HepG2 (cell line): ENCODE measurements around the gene RNF208. TPM values are rescaled to one million over a fixed set of nuclear protein-coding genes. Genes with fewer than 3 reads are reported as not detected.

Experiments used
- AHR ChIP-seq: IDR thresholded peaks from 2 replicates; pipeline ENCODE4 v1.6.1; 2018; ENCODE audit warnings: missing genetic modification reagents, missing compliant biosample characterization
- HIVEP1 ChIP-seq: sonication (generic); formaldehyde crosslinking; IDR thresholded peaks from 2 replicates; pipeline ENCODE4 v1.4.0; 2020; ENCODE audit warnings: mild to moderate bottlenecking, missing genetic modification reagents
- MED1 ChIP-seq: sonication (generic); formaldehyde crosslinking; IDR thresholded peaks from 2 replicates; pipeline ENCODE4 v1.4.0; 2020; ENCODE audit warnings: missing genetic modification reagents
- MEIS1 ChIP-seq: sonication (generic); formaldehyde crosslinking; IDR thresholded peaks from 2 replicates; pipeline ENCODE4 v1.9.0; 2021; ENCODE audit warnings: mild to moderate bottlenecking, missing genetic modification reagents, moderate library complexity, borderline replicate concordance
- MTA1 ChIP-seq: sonication (generic); formaldehyde crosslinking; IDR thresholded peaks from 2 replicates; pipeline ENCODE4 v1.4.0; 2020; ENCODE audit warnings: missing genetic modification reagents, mild to moderate bottlenecking, borderline replicate concordance
- NR2C2 ChIP-seq: sonication (generic); formaldehyde crosslinking; IDR thresholded peaks from 2 replicates; pipeline ENCODE4 v1.4.0; 2020; ENCODE audit warnings: missing genetic modification reagents, mild to moderate bottlenecking, moderate library complexity, borderline replicate concordance
- RFXANK ChIP-seq: IDR thresholded peaks from 2 replicates; pipeline ENCODE4 v1.6.1; 2016
- ZFP36 ChIP-seq: fragments of 150-350 bp; IDR thresholded peaks from 2 replicates; pipeline ENCODE4 v1.6.1; 2018; ENCODE audit warnings: borderline replicate concordance, low read length, low read depth; ENCODE audit not compliant: partially characterized antibody
- ZFP41 ChIP-seq: sonication (generic); formaldehyde crosslinking; IDR thresholded peaks from 2 replicates; pipeline ENCODE4 v1.4.0; 2020; ENCODE audit warnings: mild to moderate bottlenecking, missing genetic modification reagents, borderline replicate concordance
- ZFP82 ChIP-seq: sonication (generic); formaldehyde crosslinking; IDR thresholded peaks from 2 replicates; pipeline ENCODE4 v1.5.1; 2020; ENCODE audit warnings: mild to moderate bottlenecking, missing genetic modification reagents, borderline replicate concordance
- ZNF230 ChIP-seq: sonication (generic); formaldehyde crosslinking; IDR thresholded peaks from 2 replicates; pipeline ENCODE4 v1.4.0; 2020; ENCODE audit warnings: mild to moderate bottlenecking, missing genetic modification reagents
- ZNF232 ChIP-seq: sonication (generic); formaldehyde crosslinking; IDR thresholded peaks from 2 replicates; pipeline ENCODE4 v1.4.0; 2020; ENCODE audit warnings: missing genetic modification reagents, borderline replicate concordance
- polyA plus RNA-seq, 8 experiments: library from polyadenylated mRNA; depleted of rRNA in 3 of 8; stranded (reverse) in 7 of 8; unstranded in 1 of 8; fragments of >200 nt; fragmentation: Illumina TruSeq in 4 of 8; extraction: Trizol in 4 of 8; gene quantifications; 2 replicates each; pipeline versions ENCODE4 v1.2.1 to v1.2.3, GENCODE V29; 2011 to 2016; ENCODE audit warnings: low read depth in 4 of 8, missing spikeins in 1 of 8, mixed read lengths in 1 of 8; ENCODE audit not compliant: insufficient read depth in 1 of 8
- total RNA-seq, 5 experiments: library from RNA; depleted of rRNA; stranded (reverse); fragments of >200 nt; fragmentation: Illumina TruSeq; extraction: Trizol; gene quantifications; 2 replicates each; pipeline ENCODE4 v1.2.3, GENCODE V29; 2016; ENCODE audit warnings: low read depth in 1 of 5
- TF ChIP-seq, protein P1 (sequence below): sonication (generic); formaldehyde crosslinking; IDR thresholded peaks from 2 replicates; pipeline ENCODE4 v1.4.0; 2020; ENCODE audit warnings: missing genetic modification reagents; ENCODE audit errors: not compliant biosample characterization
- TF ChIP-seq, protein P2 (sequence below): IDR thresholded peaks from 2 replicates; pipeline ENCODE4 v1.6.1; 2018; ENCODE audit warnings: missing genetic modification reagents
- TF ChIP-seq, protein P3 (sequence below): sonication (generic); formaldehyde crosslinking; IDR thresholded peaks from 2 replicates; pipeline ENCODE4 v1.4.0; 2020; ENCODE audit warnings: missing genetic modification reagents, mild to moderate bottlenecking, borderline replicate concordance
- TF ChIP-seq, protein P4 (sequence below): IDR thresholded peaks from 2 replicates; pipeline ENCODE4 v1.6.1; 2016; ENCODE audit warnings: missing biosample characterization, missing genetic modification reagents, low read depth
- TF ChIP-seq, protein P5 (sequence below): sonication (generic); formaldehyde crosslinking; IDR thresholded peaks from 2 replicates; pipeline ENCODE4 v1.4.0; 2020; ENCODE audit warnings: missing genetic modification reagents, mild to moderate bottlenecking, borderline replicate concordance

RNF208 gene
- total and polyA plus RNA-seq, 2 of the 13 experiments (the other 11 are each of a cell fraction or from before 2014, with no cell fraction given): 1.6 to 2.1 TPM

DNA sequence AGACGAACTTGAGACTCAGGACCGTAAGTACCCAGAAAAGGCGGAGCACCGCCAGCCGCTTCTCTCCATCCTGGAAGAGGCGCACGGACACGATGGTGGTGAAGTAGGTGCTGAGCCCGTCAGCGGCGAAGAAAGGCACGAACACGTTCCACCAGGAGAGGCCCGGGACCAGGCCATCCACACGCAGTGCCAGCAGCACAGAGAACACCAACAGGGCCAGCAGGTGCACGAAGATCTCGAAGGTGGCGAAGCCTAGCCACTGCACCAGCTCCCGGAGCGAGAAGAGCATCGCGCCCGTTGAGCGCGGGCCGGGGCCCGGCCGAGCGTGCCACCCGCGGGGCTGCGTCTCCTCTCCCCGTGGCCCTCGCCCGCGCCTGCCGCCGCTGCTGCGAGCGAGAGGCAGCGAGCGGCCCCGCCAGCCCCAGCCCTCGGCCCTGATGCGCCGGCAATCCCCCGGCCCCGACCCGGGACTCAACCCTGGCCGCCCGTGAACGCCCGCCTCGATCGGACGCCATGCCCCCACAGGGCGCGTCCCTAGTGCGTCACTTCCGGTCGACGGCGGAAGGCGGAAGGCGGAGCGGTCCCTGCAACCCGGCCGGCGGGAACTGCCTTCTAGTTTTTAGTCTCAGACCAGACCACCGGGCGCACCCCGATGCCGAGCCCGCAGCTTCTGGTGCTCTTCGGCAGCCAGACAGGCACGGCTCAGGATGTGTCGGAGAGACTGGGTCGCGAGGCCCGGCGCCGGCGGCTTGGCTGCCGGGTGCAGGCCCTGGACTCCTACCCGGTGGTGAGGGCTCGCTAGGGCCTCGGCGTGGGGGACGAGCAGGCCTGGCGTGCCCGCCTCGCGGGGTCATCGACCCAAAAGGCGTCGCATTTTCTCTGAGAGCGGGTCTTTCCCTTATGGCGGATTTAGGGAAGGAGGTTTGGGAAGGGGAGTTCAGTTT is 16.6 kb downstream of the RNF208 start, which contains the start of the genes NDOR1 and TMEM203 (continued):
- TF ChIP-seq ZFP36: no peak
- 0 out of 2 replicates have a peak, but pooled peaks have one; percentile 67 for TF ChIP-seq ZNF232 (CRISPR knock-in tag)
- TF ChIP-seq ZNF230: no peak
- TF ChIP-seq, protein P1, sequence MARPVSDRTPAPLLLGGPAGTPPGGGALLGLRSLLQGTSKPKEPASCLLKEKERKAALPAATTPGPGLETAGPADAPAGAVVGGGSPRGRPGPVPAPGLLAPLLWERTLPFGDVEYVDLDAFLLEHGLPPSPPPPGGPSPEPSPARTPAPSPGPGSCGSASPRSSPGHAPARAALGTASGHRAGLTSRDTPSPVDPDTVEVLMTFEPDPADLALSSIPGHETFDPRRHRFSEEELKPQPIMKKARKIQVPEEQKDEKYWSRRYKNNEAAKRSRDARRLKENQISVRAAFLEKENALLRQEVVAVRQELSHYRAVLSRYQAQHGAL: no peak
- TF ChIP-seq HIVEP1 (CRISPR knock-in tag): peak; percentile 54
- TF ChIP-seq, protein P2, sequence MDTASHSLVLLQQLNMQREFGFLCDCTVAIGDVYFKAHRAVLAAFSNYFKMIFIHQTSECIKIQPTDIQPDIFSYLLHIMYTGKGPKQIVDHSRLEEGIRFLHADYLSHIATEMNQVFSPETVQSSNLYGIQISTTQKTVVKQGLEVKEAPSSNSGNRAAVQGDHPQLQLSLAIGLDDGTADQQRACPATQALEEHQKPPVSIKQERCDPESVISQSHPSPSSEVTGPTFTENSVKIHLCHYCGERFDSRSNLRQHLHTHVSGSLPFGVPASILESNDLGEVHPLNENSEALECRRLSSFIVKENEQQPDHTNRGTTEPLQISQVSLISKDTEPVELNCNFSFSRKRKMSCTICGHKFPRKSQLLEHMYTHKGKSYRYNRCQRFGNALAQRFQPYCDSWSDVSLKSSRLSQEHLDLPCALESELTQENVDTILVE (CRISPR knock-in tag): peak; percentile 77; the same call in 1 of the 2 replicates
- peak; percentile 73 for TF ChIP-seq NR2C2 (CRISPR knock-in tag)
- TF ChIP-seq, protein P3, sequence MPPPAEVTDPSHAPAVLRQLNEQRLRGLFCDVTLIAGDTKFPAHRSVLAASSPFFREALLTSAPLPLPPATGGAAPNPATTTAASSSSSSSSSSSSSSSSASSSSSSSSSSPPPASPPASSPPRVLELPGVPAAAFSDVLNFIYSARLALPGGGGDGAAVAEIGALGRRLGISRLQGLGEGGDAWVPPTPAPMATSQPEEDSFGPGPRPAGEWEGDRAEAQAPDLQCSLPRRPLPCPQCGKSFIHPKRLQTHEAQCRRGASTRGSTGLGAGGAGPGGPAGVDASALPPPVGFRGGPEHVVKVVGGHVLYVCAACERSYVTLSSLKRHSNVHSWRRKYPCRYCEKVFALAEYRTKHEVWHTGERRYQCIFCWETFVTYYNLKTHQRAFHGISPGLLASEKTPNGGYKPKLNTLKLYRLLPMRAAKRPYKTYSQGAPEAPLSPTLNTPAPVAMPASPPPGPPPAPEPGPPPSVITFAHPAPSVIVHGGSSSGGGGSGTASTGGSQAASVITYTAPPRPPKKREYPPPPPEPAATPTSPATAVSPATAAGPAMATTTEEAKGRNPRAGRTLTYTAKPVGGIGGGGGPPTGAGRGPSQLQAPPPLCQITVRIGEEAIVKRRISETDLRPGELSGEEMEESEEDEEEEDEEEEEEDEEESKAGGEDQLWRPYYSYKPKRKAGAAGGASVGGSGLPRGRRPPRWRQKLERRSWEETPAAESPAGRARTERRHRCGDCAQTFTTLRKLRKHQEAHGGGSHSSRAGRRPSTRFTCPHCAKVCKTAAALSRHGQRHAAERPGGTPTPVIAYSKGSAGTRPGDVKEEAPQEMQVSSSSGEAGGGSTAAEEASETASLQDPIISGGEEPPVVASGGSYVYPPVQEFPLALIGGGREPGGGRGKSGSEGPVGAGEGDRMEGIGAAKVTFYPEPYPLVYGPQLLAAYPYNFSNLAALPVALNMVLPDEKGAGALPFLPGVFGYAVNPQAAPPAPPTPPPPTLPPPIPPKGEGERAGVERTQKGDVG (CRISPR knock-in tag): no peak
- TF ChIP-seq, protein P4, sequence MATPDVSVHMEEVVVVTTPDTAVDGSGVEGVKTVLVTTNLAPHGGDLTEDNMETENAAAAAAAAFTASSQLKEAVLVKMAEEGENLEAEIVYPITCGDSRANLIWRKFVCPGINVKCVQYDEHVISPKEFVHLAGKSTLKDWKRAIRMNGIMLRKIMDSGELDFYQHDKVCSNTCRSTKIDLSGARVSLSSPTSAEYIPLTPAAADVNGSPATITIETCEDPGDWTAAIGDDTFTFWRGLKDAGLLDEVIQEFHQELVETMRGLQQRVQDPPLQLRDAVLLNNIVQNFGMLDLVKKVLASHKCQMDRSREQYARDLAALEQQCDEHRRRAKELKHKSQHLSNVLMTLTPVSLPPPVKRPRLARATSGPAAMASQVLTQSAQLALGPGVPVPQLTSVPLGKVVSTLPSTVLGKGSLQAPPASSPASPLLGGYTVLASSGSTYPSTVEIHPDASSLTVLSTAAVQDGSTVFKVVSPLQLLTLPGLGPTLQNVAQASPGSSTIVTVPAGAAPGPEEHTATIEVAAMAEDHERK: 0 out of 2 replicates have a peak, but pooled peaks have one; percentile 25
- no peak for TF ChIP-seq AHR
- TF ChIP-seq, protein P5, sequence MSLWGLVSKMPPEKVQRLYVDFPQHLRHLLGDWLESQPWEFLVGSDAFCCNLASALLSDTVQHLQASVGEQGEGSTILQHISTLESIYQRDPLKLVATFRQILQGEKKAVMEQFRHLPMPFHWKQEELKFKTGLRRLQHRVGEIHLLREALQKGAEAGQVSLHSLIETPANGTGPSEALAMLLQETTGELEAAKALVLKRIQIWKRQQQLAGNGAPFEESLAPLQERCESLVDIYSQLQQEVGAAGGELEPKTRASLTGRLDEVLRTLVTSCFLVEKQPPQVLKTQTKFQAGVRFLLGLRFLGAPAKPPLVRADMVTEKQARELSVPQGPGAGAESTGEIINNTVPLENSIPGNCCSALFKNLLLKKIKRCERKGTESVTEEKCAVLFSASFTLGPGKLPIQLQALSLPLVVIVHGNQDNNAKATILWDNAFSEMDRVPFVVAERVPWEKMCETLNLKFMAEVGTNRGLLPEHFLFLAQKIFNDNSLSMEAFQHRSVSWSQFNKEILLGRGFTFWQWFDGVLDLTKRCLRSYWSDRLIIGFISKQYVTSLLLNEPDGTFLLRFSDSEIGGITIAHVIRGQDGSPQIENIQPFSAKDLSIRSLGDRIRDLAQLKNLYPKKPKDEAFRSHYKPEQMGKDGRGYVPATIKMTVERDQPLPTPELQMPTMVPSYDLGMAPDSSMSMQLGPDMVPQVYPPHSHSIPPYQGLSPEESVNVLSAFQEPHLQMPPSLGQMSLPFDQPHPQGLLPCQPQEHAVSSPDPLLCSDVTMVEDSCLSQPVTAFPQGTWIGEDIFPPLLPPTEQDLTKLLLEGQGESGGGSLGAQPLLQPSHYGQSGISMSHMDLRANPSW (CRISPR knock-in tag): no peak
- peak; percentile 62; the same call in 1 of the 2 replicates for TF ChIP-seq MEIS1
- TF ChIP-seq RFXANK (CRISPR knock-in tag): no peak
- TF ChIP-seq ZFP82 (CRISPR knock-in tag): peak; percentile 62; the same call in 1 of the 2 replicates
- TF ChIP-seq MED1 (CRISPR knock-in tag): peak; percentile 42; the same call in 1 of the 2 replicates
- TF ChIP-seq ZFP41 (CRISPR knock-in tag): no peak
- TF ChIP-seq MTA1: no peak
